ENCODE results near the gene AMIGO3. TPM values are rescaled to one million over a fixed set of nuclear protein-coding genes. Genes with fewer than 3 reads are reported as not detected.

The AMIGO3 gene
- total RNA-seq, 1 experiment from 2014 or later = 0.32 TPM

GRCh38 chr3:49707113-49707480, 12.4 kb downstream of the AMIGO3 start:
- no peak for ATAC-seq
- no peak for DNase-seq (ENCODE audit: low read depth, low spot score)
- ChIA-PET RAD21 (ENCODE audit: low non-redundant PET in 1 of 2, low total read pairs in 2 of 2, uncharacterized antibody in 2 of 2, unreplicated experiment in 2 of 2) (no interaction called here), POLR2A (no interaction called here), CTCF (no interaction called here)
- H3K4me2 ChIP-seq (ENCODE audit: low read length) = no peak overlapping the region
- H3K4me1 ChIP-seq (ENCODE audit: control insufficient read depth in 1 of 2, insufficient read depth in 2 of 2, low read length in 2 of 2) = no peaks in the 10 kb centered on the region
- H3K9me2 ChIP-seq (ENCODE audit: insufficient read depth) = no peaks in the 10 kb centered on the region
- H3K36me3 ChIP-seq (ENCODE audit: control insufficient read depth in 1 of 2, insufficient read depth in 2 of 2, low read length in 2 of 2) = peaks cover 0 to 4% of the 10 kb centered on the region in 2 experiments; a peak in 2 of 4 replicates
- H3K27ac ChIP-seq (ENCODE audit: low read depth, low read length) = no peak overlapping the region
- H3K79me2 ChIP-seq (ENCODE audit: insufficient read depth, low read length) = no peaks in the 10 kb centered on the region
- H2AFZ ChIP-seq (ENCODE audit: low read depth, low read length, poor library complexity, severe bottlenecking) = no peak overlapping the region
- H4K20me1 ChIP-seq (ENCODE audit: insufficient read depth) = no peaks in the 10 kb centered on the region
- no peak overlapping the region for H3K9ac ChIP-seq (ENCODE audit: low read length)
- no peaks in the 10 kb centered on the region for H3K9me3 ChIP-seq (ENCODE audit: control insufficient read depth in 1 of 2, insufficient read depth in 1 of 2, low read depth in 1 of 2, low read length in 2 of 2)
- no peak for TF ChIP-seq REST (IDR thresholded peaks at IDR 0.05; ENCODE audit: low read depth)
- TF ChIP-seq ZBTB33 (IDR thresholded peaks at IDR 0.05; ENCODE audit: extremely low read depth, insufficient replicate concordance, low read length) = no peak
- no peak for TF ChIP-seq SP1 (IDR thresholded peaks at IDR 0.05; ENCODE audit: low read depth)
- no peak for TF ChIP-seq CTCF (IDR thresholded peaks at IDR 0.05 in 2 of 3, conservative IDR thresholded peaks at IDR 0.05 in 1 of 3; ENCODE audit: borderline replicate concordance in 1 of 3, insufficient read depth in 1 of 3, low read depth in 2 of 3, low read length in 2 of 3)
- no peak for TF ChIP-seq ZFX (IDR thresholded peaks at IDR 0.05)
- no peak for TF ChIP-seq EZH2phosphoT487 (IDR thresholded peaks at IDR 0.05; ENCODE audit: borderline replicate concordance)
- TF ChIP-seq MAX (IDR thresholded peaks at IDR 0.05) = no peak
- no peak for TF ChIP-seq POLR2A (IDR thresholded peaks at IDR 0.05; ENCODE audit: borderline replicate concordance, extremely low read depth, insufficient read depth, insufficient read length)
- TF ChIP-seq FOSL1 (IDR thresholded peaks at IDR 0.05; ENCODE audit: low read depth) = no peak
- TF ChIP-seq TCF7L2 (IDR thresholded peaks at IDR 0.05; ENCODE audit: borderline replicate concordance, extremely low read depth, insufficient read depth, insufficient read length) = no peak
- no peak for TF ChIP-seq JUND (IDR thresholded peaks at IDR 0.05)
- TF ChIP-seq POLR2AphosphoS5 (IDR thresholded peaks at IDR 0.05; ENCODE audit: low read depth, low read length) = no peak
- TF ChIP-seq EZH2 (IDR thresholded peaks at IDR 0.05) = no peak
- no peak for TF ChIP-seq SRF (IDR thresholded peaks at IDR 0.05; ENCODE audit: low read depth)
- no peak for TF ChIP-seq RAD21 (IDR thresholded peaks at IDR 0.05; ENCODE audit: low read depth)
- no peak for TF ChIP-seq SIN3A (IDR thresholded peaks at IDR 0.05; ENCODE audit: low read depth)
- TF ChIP-seq CEBPB (IDR thresholded peaks at IDR 0.05; ENCODE audit: low read depth) = no peak
- no peak for TF ChIP-seq EGR1 (IDR thresholded peaks at IDR 0.05; ENCODE audit: low read depth)
- TF ChIP-seq ZNF274 (IDR thresholded peaks at IDR 0.05; ENCODE audit: low read depth, low read length) = no peak
- no TSS peak for BruUV-seq (replicated peaks)
- H3K27me3 ChIP-seq (ENCODE audit: insufficient read depth, low read length) = no peaks in the 10 kb centered on the region
- no peak overlapping the region for H3K4me3 ChIP-seq (replicated peaks in 1 of 2; ENCODE audit: low read depth in 1 of 2, low read length in 2 of 2)
- intact Hi-C loops (cut with micrococcal nuclease) = no loop called here

Data from HCT116 (cell line).